Stomach (tissue), 9 donors: ENCODE results near the gene RGS7. TPM values are rescaled to one million over a fixed set of nuclear protein-coding genes. Genes with fewer than 3 reads are reported as not detected.

Source experiments
- DNase-seq, 2 donors: peaks; one replicate each; pipeline versions ENCODE4 v3.0.0 to v3.0.0-alpha.2; 2013 to 2019
- H3K27ac ChIP-seq, 5 donors: fragments of 200-600 bp in 4 of 5; sonication (generic) in 4 of 5; one replicate each; pipeline ENCODE4 v1.5.1; 2013 to 2019; ENCODE audit warnings: mild to moderate bottlenecking in 1 of 5, moderate library complexity in 1 of 5
- H3K27me3 ChIP-seq, 3 donors: fragments of 200-600 bp; sonication (generic); one replicate each; pipeline ENCODE4 v1.5.1; 2017 to 2019; ENCODE audit warnings: mixed run types in 1 of 3
- H3K36me3 ChIP-seq, 4 donors: fragments of 200-600 bp; sonication (generic); 1 replicate in 3 of 4; 2 replicates in 1 of 4; pipeline ENCODE4 v1.5.1; 2016 to 2019
- H3K4me1 ChIP-seq, 4 donors: fragments of 200-600 bp; sonication (generic); one replicate each; pipeline ENCODE4 v1.5.1; 2016 to 2019
- H3K4me3 ChIP-seq, 4 donors: fragments of 200-600 bp; sonication (generic) in 3 of 4; one replicate each; pipeline ENCODE4 v1.5.1; 2016 to 2019; ENCODE audit warnings: mild to moderate bottlenecking in 1 of 4
- H3K9me3 ChIP-seq, 4 donors: fragments of 200-600 bp; sonication (generic); one replicate each; pipeline ENCODE4 v1.5.1; 2016 to 2019
- EP300 ChIP-seq: sonication (generic); formaldehyde crosslinking; IDR thresholded peaks from one replicate; pipeline ENCODE4 v1.6.1; 2017; ENCODE audit warnings: antibody characterized with exemption
- POLR2A ChIP-seq, 4 donors: fragments of 450-650 bp; IDR thresholded peaks; one replicate each; pipeline ENCODE4 v1.6.1; 2016; ENCODE audit warnings: antibody characterized with exemption in 4 of 4, control low read depth in 2 of 4, mild to moderate bottlenecking in 1 of 4, moderate library complexity in 1 of 4
- POLR2AphosphoS5 ChIP-seq, 3 donors: sonication (generic); formaldehyde crosslinking; IDR thresholded peaks; one replicate each; pipeline ENCODE4 v1.6.1; 2016; ENCODE audit warnings: antibody characterized with exemption in 3 of 3
- WGBS, 5 donors: extraction: QIAGEN DNeasy Blood & Tissue Kit in 3 of 5; methylation state at CpG; one replicate each; pipeline versions ENCODE4 v1.1.5 to v1.1.7; 2013 to 2018; 5-methylcytosine and 5-hydroxymethylcytosine counted together
- intact Hi-C: fragments of 100-400 bp; cut with DNase I; formaldehyde crosslinking; loops from one replicate; pipeline ENCODE4 v1.15.1; 2023; ENCODE audit warnings: low total_unique reads
- polyA plus RNA-seq, 3 donors: library from polyadenylated mRNA; stranded (reverse); fragments of 200-250 nt; gene quantifications; one replicate each; pipeline ENCODE4 v1.2.3, GENCODE V29; 2013
- total RNA-seq, 5 donors: library from RNA; depleted of rRNA; stranded (reverse); fragments of >200 nt; gene quantifications; one replicate each; pipeline versions ENCODE4 v1.1.0 to v1.2.3, GENCODE V29; 2014 to 2016
- TF ChIP-seq, protein P1 (sequence below), 7 experiments: fragments of 450-650 bp in 4 of 7; fragments of 200-600 bp in 3 of 7; sonication (generic) in 3 of 7; IDR thresholded peaks; one replicate each; pipeline ENCODE4 v1.5.1; 2016 to 2019; ENCODE audit warnings: antibody characterized with exemption in 7 of 7, control low read depth in 2 of 7, mild to moderate bottlenecking in 1 of 7
- donor health status: healthy with polysubstance abuse.
- donor health status: Bipolar disorder and iron deficiency.
- donor health status: healthy.

The RGS7 gene
- total and polyA plus RNA-seq, 8 donors = 0.23 to 2.9 (median 1.9) TPM; not detected in 2

DNA sequence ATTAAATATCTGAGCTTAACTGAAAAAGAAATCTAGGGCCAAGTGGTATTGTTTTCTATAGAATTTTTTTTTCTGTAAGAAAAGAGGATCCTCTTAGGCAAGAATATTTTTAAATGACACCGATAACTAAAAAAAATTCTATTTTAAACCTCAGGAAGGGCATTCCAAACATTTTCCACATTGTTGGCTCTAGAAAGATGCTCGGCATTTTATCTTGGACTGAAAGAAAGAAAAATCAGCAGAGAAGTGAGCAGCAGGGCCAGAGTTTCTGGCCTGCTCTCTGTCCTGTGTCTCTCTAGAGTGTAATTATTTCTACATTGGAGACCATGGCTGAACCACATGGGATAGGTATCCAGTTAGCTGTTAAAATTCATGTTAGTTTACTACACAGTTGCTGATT is 552.5 kb downstream of the RGS7 start:
- Histone ChIP-seq H3K27ac (no peak overlapping the region), H3K9me3 (no peaks in the 10 kb centered on the region), H3K4me1 (no peaks in the 10 kb centered on the region), H3K36me3 (no peaks in the 10 kb centered on the region), H3K4me3 (no peak overlapping the region), H3K27me3 (no peaks in the 10 kb centered on the region)
- DNase-seq = no peak
- intact Hi-C loops = no loop called here
- TF ChIP-seq EP300 = no peak
- WGBS, 5 donors = 61 to 88% (median 75%) methylated on average over 2 of the region's 2 CpGs

DNA sequence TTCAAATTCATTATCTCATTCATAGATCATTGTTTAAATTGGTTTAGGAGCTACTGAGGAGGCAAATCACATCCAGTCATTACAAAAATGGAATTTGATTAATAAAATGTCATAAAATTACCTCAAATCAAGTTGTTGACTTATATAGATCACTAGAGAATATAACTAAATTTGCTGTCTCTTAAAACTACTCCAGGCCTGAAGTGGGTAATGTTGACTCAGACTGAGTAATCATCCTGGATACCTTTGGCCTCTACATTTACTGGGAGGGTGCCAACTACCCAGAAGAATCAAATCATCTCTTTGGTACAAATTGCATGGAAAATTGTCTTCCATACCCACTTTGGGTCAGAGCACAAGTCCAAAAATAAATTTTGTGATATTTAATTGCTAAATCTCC is 553.9 kb downstream of the RGS7 start:
- intact Hi-C loops = no loop called here
- H3K36me3 ChIP-seq = no peaks in the 10 kb centered on the region
- no peaks in the 10 kb centered on the region for H3K4me1 ChIP-seq
- TF ChIP-seq EP300 = no peak
- no peak for TF ChIP-seq POLR2A (IDR thresholded peaks at IDR 0.05)
- TF ChIP-seq, protein P1, sequence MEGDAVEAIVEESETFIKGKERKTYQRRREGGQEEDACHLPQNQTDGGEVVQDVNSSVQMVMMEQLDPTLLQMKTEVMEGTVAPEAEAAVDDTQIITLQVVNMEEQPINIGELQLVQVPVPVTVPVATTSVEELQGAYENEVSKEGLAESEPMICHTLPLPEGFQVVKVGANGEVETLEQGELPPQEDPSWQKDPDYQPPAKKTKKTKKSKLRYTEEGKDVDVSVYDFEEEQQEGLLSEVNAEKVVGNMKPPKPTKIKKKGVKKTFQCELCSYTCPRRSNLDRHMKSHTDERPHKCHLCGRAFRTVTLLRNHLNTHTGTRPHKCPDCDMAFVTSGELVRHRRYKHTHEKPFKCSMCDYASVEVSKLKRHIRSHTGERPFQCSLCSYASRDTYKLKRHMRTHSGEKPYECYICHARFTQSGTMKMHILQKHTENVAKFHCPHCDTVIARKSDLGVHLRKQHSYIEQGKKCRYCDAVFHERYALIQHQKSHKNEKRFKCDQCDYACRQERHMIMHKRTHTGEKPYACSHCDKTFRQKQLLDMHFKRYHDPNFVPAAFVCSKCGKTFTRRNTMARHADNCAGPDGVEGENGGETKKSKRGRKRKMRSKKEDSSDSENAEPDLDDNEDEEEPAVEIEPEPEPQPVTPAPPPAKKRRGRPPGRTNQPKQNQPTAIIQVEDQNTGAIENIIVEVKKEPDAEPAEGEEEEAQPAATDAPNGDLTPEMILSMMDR (IDR thresholded peaks at IDR 0.05) = no peak
- TF ChIP-seq POLR2AphosphoS5 (IDR thresholded peaks at IDR 0.05) = no peak
- DNase-seq = no peak
- H3K27me3 ChIP-seq = no peaks in the 10 kb centered on the region
- no peak overlapping the region for H3K27ac ChIP-seq
- H3K4me3 ChIP-seq = no peak overlapping the region
- H3K9me3 ChIP-seq = no peaks in the 10 kb centered on the region

DNA sequence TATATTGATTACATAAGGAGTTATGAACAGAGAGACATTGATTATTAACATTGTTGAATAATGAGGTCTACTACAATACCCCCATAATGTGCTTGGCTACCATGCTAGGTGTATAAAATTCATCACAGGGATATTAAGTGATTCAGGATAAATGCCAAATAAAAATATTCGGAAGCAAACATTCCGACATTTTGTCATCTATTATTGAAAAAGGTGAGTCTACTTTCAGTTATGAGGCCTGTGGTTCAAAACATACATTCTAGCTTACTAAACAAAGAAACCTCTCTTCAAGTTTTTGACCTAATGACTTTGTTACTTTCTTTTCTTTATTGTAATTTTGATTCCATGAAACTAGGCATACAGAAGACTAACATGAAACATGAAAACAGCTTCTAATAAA is 554.7 kb downstream of the RGS7 start:
- no peak for DNase-seq
- no peaks in the 10 kb centered on the region for H3K36me3 ChIP-seq
- no peaks in the 10 kb centered on the region for H3K27me3 ChIP-seq
- no peaks in the 10 kb centered on the region for H3K9me3 ChIP-seq
- no peak for TF ChIP-seq POLR2AphosphoS5 (IDR thresholded peaks at IDR 0.05)
- intact Hi-C loops = no loop called here
- H3K27ac ChIP-seq = no peak overlapping the region
- WGBS, 5 donors = 66 to 96% (median 93%) methylated on average over 2 of the region's 2 CpGs
- no peak overlapping the region for H3K4me3 ChIP-seq
- H3K4me1 ChIP-seq = no peaks in the 10 kb centered on the region

DNA sequence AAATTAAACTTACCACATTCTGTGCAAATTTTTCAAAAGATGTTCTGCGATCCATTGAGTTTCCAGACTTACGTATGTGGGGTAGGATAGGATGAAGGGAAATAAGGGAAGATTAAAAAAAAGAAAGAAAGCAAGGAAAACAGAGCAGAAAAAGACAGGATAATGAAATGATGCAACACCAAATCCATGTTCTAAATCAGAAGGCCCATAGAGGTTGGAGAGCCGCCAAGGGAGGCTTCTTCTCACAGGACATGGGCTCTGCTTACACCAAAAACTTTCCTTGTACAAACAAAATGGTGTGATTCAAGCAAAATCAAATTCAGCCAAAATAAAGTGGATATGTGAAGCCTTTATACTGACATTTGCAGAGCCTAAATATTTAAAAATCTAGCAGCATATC is 555.6 kb downstream of the RGS7 start:
- H3K4me3 ChIP-seq = no peak overlapping the region
- WGBS, 5 donors = 82 to 92% (median 92%) methylated on average over 3 of the region's 3 CpGs

DNA sequence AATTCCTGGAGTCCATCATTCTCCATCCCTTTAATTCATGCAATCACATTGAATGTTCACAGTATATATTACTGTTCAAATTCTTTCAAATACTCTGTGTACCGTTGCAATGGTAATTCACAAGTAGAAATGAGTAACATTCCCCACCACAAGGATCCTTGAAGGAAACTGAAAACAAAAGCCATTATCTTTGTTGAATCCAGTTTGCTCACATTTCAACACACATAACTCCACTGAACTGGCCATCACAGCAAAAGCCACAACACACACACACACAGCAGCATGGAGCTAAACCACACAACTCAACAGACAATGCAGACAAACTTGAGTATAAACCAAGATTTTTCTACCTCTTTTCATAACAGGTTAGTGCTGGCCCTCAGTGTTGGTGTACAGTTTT is 556.7 kb downstream of the RGS7 start:
- Histone ChIP-seq H3K4me3 (no peak overlapping the region), H3K9me3 (no peaks in the 10 kb centered on the region), H3K27me3 (no peaks in the 10 kb centered on the region), H3K27ac (no peak overlapping the region), H3K36me3 (no peaks in the 10 kb centered on the region), H3K4me1 (no peaks in the 10 kb centered on the region)
- DNase-seq = no peak
- WGBS, 5 donors = 71 to 91% (median 76%) methylated on average over 1 of the region's 1 CpG
- intact Hi-C loops = no loop called here
- TF ChIP-seq, protein P1 (IDR thresholded peaks at IDR 0.05) = no peak
- TF ChIP-seq POLR2AphosphoS5 (IDR thresholded peaks at IDR 0.05) (no peak), EP300 (no peak), POLR2A (IDR thresholded peaks at IDR 0.05) (no peak)

More for the DNA sequence above, 555.6 kb downstream of the RGS7 start:
- Histone ChIP-seq H3K36me3 (no peaks in the 10 kb centered on the region), H3K27me3 (no peaks in the 10 kb centered on the region), H3K9me3 (no peaks in the 10 kb centered on the region), H3K27ac (no peak overlapping the region), H3K4me1 (no peaks in the 10 kb centered on the region)
- TF ChIP-seq, protein P1 (IDR thresholded peaks at IDR 0.05) = no peak
- no peak for TF ChIP-seq EP300
- no peak for TF ChIP-seq POLR2A (IDR thresholded peaks at IDR 0.05)
- TF ChIP-seq POLR2AphosphoS5 (IDR thresholded peaks at IDR 0.05) = no peak
- intact Hi-C loops = no loop called here
- DNase-seq = no peak
